A673 (cell line): Measurements from ENCODE around the gene ADA.

Experiments used
- EZH2 ChIP-seq: fragments of 200-600 bp; sonication (generic); IDR thresholded peaks from 2 replicates; pipeline ENCODE4 v1.6.1; 2017; ENCODE audit warnings: borderline replicate concordance, low read depth, mild to moderate bottlenecking, mixed read lengths, antibody characterized with exemption, low read length; ENCODE audit not compliant: poor library complexity, severe bottlenecking
- TF ChIP-seq, protein P1 (sequence below): fragments of 300-800, 200-600 bp; sonication (generic); conservative IDR thresholded peaks from 2 replicates; pipeline ENCODE4 v1.5.1; 2017; ENCODE audit warnings: low read depth, mild to moderate bottlenecking, antibody characterized with exemption, low read length, moderate library complexity, mixed read lengths

DNA sequence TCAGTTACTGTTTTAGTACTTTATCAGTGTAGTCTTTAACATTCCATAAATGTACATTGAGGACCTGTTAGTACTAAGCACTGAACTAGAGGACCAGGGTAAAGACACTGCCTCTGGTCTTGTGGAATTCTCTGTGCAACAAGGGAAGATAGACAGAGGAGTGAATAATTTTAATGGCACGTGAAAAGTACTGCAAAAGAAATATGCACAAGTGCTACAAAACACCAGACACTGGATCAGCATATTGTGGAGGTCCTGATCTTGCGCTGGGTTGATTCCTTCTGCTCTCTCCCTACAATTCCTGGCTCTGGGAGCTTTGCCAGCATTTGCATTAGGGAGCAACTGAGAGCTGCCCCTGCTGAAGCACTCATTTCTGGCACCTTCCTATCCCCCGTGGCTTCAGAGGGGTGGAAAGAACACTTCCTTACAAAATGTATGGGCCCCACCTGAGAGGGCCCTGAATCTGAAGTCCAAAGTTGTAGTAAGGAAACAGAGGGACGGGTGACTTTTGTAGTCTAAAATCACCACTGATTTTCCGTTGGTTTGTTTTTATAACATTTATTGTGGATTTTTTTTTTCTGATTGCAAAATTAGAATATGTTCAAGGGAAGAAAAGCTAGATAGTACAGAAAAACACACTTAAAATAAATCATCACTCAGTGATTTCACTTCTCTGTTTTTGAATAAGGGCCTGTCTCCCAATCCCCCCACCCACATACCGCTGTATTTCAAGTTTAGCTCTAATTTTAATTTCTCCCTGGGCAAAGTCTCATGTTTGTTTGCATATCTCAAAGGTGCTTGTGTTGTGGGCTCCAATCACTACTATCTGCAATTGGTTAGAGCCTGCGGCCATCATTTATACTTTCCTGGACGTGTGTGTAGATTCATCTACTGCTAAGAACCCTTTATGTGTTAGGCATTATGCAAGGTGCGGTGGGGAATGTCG, 64.2 kb downstream of the ADA start:
- TF ChIP-seq, protein P1, sequence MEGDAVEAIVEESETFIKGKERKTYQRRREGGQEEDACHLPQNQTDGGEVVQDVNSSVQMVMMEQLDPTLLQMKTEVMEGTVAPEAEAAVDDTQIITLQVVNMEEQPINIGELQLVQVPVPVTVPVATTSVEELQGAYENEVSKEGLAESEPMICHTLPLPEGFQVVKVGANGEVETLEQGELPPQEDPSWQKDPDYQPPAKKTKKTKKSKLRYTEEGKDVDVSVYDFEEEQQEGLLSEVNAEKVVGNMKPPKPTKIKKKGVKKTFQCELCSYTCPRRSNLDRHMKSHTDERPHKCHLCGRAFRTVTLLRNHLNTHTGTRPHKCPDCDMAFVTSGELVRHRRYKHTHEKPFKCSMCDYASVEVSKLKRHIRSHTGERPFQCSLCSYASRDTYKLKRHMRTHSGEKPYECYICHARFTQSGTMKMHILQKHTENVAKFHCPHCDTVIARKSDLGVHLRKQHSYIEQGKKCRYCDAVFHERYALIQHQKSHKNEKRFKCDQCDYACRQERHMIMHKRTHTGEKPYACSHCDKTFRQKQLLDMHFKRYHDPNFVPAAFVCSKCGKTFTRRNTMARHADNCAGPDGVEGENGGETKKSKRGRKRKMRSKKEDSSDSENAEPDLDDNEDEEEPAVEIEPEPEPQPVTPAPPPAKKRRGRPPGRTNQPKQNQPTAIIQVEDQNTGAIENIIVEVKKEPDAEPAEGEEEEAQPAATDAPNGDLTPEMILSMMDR, result no peak
- TF ChIP-seq EZH2, result no peak
